Stimulated activated CD4-positive, alpha-beta T cell treated with anti-CD3 and anti-CD28 coated beads, Interleukin-12 subunit alpha, Interleukin-12 subunit beta, amount 100 ng/mL, for 48 hours (primary cell): Measurements from ENCODE around the gene SFN.
"Not testable (repeated sequence)": the region's sequence is repeated elsewhere in the genome, so short reads cannot be mapped to it uniquely, and the experiment has no call there.

Experiments
- DNase-seq, 3 donors: peaks; one replicate each; pipeline ENCODE4 v3.0.0-alpha.2; 2020; ENCODE audit warnings: low read depth in 2 of 3, low spot score in 1 of 3

The SFN gene

DNA sequence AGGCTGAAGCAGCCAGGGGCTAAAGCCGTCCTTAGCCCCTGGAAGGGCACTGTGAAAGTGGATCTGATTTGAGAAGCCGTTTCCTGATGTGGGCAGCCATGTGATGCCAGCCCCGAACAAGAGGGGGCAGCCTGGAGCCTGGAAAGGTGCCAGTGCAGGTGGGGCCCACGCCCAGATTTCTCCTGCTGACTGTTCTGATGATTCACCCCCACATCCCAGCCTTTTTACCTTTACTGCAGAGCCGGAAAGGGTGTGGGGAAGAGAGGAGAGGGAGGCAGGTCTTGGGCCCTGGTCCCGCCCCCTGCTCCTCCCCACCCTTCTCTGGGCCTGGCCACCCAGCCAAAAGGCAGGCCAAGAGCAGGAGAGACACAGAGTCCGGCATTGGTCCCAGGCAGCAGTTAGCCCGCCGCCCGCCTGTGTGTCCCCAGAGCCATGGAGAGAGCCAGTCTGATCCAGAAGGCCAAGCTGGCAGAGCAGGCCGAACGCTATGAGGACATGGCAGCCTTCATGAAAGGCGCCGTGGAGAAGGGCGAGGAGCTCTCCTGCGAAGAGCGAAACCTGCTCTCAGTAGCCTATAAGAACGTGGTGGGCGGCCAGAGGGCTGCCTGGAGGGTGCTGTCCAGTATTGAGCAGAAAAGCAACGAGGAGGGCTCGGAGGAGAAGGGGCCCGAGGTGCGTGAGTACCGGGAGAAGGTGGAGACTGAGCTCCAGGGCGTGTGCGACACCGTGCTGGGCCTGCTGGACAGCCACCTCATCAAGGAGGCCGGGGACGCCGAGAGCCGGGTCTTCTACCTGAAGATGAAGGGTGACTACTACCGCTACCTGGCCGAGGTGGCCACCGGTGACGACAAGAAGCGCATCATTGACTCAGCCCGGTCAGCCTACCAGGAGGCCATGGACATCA lies at the start of gene SFN:
Gene SFN, plus strand, starts transcription at position 369 of the 904 bp plus-strand sequence. Its CDS starts 64 bp downstream, at position 433.
- DNase-seq, result peak; percentile 50 to 59 (median 59)

DNA sequence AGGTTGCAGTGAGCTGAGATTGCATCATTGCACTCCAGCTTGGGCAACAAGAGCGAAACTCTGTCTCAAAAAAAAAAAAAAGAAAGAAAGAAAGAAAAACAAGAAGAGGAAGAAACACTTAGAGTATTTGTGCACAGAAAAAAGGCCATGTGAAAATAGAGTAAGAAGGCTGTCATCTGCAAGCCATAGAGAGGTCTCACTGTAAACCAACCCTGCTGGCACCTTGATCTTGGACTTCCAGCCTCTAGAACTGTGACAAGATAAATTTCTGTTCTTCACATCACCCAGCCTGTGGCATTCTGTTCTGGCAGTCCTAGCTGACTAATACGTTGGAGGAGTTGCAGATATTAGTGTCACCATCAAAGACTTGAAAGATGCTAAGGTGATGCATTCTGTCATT lies 48.6 kb upstream of the SFN start:
- DNase-seq, result no peak

- DNase-seq, result no peak
Observed at GRCh38 chr1:26814893-26815292, 48.1 kb upstream of the SFN start.

DNA sequence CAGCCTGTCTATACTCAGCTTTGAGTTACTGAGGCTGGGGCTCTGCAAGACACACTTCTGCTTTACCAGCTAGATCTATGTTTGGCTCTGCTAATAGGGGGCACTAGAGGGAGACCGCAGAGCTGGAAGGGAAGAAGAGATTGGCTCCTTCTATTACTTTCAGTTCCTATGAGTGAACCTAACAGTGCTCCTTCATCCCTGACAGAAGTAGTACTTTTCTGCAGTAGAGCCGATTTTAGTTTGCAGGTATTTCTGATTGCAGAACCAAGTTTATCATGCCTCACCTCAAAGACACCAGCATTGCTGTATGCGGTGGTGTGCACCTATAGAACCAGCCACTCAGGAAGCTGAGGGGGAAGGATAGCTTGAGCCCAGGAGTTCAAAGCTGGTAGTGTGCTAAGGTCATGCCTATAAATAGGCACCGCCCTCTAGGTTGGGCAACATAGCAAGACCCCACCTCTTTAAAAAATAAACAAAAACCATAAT lies 42.1 kb upstream of the SFN start:
- no peak for DNase-seq

DNA sequence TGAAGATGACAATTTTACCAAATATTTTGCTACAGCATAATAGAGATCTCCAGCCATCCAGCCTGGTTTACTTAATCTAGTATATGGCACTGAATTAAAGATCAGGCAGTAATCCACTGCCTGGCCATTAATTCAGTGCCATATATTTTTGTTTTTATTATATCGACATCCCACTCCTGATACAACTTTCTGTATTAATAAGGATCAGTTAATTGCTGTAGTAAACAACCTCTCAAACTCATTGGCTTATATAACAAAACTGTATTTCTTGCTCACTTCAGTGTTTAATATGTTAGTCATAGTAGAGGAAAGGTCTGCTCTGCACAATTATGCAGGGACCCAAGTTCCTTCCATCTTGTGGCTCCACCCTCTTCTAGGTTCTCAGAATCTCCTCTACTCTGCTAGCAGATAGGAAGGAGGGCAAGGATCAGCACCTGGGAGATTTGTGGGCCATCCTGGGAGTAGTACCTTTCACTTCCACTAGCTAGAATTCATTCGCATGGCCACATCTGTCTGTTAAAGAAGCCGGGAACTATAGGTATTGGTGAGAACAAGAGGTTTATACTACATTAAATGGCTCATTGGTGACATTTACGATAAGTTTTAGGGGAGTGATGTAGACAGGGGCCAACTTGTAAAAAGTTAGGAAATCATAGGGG lies 40.1 kb upstream of the SFN start:
- no peak for DNase-seq

DNA sequence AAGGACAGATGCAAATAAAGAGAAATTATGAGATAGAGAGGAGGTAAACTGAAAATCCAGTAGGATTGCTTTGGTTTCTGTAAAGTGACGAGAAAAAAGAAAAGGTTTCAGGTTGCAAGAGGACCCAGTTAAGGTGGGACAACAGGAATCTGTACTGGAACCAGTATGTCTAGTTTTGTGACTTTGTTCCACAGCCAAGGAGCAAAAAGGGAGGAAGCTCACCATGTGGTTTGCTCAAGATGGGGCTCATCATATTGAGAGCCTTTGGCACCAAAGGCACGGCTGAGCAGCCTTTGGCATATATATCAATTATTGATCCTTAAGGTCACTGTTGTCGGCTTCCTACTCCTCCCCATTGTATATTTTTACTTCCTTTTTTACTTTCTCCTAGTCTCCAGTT lies 38.2 kb upstream of the SFN start:
- DNase-seq, result no peak

DNA sequence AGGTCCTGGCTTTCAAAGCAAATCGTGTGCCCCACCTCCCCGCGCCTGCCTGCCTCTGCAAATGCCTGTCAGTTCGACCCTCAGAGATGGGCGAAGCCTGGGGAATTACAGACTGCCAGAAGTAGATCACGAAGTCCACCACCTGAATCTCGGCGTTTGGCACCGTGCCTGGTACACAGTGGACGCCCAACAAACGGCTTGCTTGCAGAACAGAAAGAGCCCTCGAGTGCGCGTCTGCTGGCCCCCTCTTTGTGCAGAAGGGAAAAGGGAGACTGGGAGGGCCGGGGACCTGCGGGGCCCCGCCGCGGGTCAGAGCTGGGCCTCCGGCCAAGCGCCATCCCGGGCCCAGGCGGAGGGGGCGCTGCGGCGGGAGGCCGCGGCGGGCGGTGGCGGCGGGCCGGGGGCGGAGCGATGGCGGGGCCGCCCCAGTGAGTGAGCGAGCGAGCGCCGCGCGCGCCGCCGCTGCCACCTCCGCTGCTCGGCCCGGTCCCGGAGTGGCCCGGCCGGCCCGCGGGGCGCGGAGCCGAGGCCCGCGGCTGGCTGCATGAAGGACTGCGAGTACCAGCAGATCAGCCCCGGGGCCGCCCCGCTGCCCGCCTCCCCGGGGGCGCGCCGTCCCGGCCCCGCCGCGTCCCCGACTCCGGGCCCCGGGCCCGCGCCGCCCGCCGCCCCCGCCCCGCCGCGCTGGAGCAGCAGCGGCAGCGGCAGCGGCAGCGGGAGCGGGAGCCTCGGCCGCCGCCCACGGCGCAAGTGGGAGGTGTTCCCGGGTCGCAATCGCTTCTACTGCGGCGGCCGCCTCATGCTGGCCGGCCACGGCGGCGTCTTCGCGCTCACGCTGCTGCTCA lies 36.5 kb upstream of the SFN start, which contains the start of gene ZDHHC18:
Gene ZDHHC18, plus strand, starts transcription at position 428 of the 845 bp plus-strand sequence. Its CDS starts 117 bp downstream, at position 545.
- DNase-seq, result peak in 2 of 3 donors; percentile 49 to 70

DNA sequence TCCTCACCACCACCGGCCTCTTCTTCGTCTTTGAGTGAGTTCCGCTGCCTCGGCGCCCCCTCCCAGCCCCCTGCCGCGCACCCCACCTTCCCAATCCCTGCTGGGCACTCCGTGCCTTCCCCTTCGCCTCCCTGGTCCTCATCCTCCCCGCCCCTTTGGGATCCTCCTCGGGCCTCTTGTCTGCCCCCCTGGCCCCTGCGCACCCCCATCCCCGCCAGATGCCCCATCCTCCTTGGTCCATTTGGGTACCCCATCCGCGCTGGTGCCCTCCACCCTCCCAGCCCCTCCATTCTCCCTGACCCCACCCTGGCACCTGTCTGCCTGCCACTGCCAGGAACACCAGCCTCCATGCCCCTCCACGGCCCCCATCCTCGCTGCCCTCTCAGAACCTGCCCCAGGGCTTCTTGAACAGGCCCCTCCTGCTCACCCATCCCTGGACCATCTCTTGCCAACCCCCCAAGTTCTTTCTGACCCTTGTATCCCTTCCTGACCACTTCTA lies 35.8 kb upstream of the SFN start:
- DNase-seq, result no peak

GRCh38 chr1:26827663-26828062 lies 35.3 kb upstream of the SFN start:
- no peak for DNase-seq

- DNase-seq, result no peak
Observed at GRCh38 chr1:26828411-26828991, 34.4 kb upstream of the SFN start.

- no peak for DNase-seq
Observed at GRCh38 chr1:26829184-26829911, 33.6 kb upstream of the SFN start.

DNA sequence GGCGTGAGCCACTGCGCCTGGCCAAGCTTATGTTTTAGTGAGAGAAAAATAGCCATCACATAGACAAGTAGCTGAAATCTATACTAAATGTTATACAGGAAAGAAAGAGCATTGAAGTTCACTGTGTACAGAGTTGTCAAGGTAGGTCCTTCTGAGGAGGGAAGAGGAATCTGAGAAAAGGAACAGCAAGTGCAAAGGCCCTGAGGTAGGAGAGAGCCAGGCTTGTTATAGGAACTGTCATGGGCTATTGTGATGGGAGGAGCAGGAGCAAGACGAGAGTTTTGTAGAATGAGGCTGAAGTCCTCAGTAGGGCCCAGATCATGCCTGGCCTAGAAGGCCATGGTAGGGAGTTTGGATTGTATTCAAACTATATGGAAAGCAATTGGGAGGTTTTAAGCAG lies 31.9 kb upstream of the SFN start:
- no peak for DNase-seq

- no peak for DNase-seq
Observed at GRCh38 chr1:26831546-26832248, 31.3 kb upstream of the SFN start.

DNA sequence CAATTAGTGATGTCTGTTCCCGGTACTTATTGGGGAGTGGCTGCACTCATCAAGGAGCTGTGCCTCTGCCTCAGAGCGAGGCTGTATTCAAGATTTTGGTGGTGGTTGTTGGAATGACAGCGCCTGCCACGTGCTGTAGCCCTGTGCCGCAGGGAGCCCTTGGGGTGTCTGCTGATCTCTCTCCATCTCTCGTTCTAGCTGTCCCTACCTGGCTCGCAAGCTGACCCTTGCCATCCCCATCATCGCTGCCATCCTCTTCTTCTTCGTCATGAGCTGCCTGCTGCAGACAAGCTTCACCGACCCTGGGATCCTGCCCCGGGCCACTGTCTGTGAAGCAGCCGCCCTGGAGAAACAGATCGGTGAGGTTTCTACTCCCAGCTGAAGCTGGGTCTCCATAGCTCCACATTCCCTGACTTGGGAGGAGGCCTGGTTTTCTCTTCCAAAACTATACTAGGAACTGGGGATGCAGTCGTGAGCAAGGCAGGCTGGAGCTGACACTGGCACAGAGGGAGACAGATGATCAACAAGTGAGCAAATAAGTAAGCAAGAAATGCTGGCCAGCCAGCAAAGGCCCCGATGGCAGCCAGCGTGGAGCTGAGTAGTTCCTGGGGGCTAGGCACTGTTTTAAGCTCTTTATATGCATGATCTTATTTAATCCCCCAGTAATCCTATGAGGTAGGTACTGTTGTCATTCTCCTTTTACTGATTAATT lies 30.5 kb upstream of the SFN start:
- no peak for DNase-seq

- peak; percentile 55 to 69 (median 65) for DNase-seq
Observed at GRCh38 chr1:26833432-26834405, 29.2 kb upstream of the SFN start.

- DNase-seq, result not testable (repeated sequence)
Observed at GRCh38 chr1:26837665-26838064, 25.3 kb upstream of the SFN start.
